ENCODE results near the gene CDKN2D.

GRCh38 chr19:10543420-10544241 lies 25.1 kb downstream of the CDKN2D start, which contains the start of gene ATG4D:
- TF ChIP-seq ZNF274 (IDR thresholded peaks at IDR 0.05; ENCODE audit: borderline replicate concordance, extremely low read depth, low read length): no peak
- no peak for TF ChIP-seq GTF2F1 (IDR thresholded peaks at IDR 0.05; ENCODE audit: borderline replicate concordance, low read depth, low read length)
- peak in 1 of 3 experiments; percentile 20; a peak in 1 of 4 replicates for TF ChIP-seq CTCF (IDR thresholded peaks at IDR 0.05; ENCODE audit: control extremely low read depth in 1 of 3, insufficient read depth in 1 of 3, low read depth in 1 of 3, low read length in 3 of 3)
- TF ChIP-seq CEBPB (IDR thresholded peaks at IDR 0.05; ENCODE audit: low read depth, low read length): no peak
- TF ChIP-seq SAP30 (IDR thresholded peaks at IDR 0.05; ENCODE audit: insufficient read depth, insufficient replicate concordance, low read length): no peak
- 0 out of 4 replicates have a peak, but pooled peaks of 1 of the 2 experiments have one; percentile 51 for TF ChIP-seq SIN3A (conservative IDR thresholded peaks at IDR 0.05 in 1 of 2, IDR thresholded peaks at IDR 0.05 in 1 of 2; ENCODE audit: low read depth in 1 of 2, low read length in 2 of 2)
- TF ChIP-seq EGR1 (IDR thresholded peaks at IDR 0.05; ENCODE audit: borderline replicate concordance, low read depth, low read length): no peak
- TF ChIP-seq MAX (IDR thresholded peaks at IDR 0.05): no peak
- peak; percentile 68 to 88 for TF ChIP-seq POLR2A (IDR thresholded peaks at IDR 0.05; ENCODE audit: control extremely low read depth in 1 of 2, low read depth in 2 of 2, low read length in 2 of 2)

All from H1 (cell line).